Measurements from ENCODE around the gene KLHL2. TPM values are rescaled to one million over a fixed set of nuclear protein-coding genes. Genes with fewer than 3 reads are reported as not detected.
A peak's percentile ranks its signal among the peaks of the same experiment; 100 is the strongest.

Gene KLHL2
- total RNA-seq, 1 experiment from 2014 or later, result 37.1 TPM

GRCh38 chr4:165326831-165327210 is 119.5 kb downstream of the KLHL2 start:
- TSS peak; percentile 78 for BruUV-seq (replicated peaks)
- Mint-ChIP-seq H3K9me3 (ENCODE audit: unreplicated experiment) (no peaks in the 10 kb centered on the region), H3K27me3 (ENCODE audit: insufficient read depth, unreplicated experiment) (no peaks in the 10 kb centered on the region), H3K4me1 (ENCODE audit: insufficient read depth, unreplicated experiment) (peaks cover 31% of the 10 kb centered on the region), H3K36me3 (ENCODE audit: insufficient read depth, unreplicated experiment) (peaks cover 30% of the 10 kb centered on the region), H3K4me3 (ENCODE audit: unreplicated experiment) (no peak overlapping the region), H3K27ac (ENCODE audit: low read depth, unreplicated experiment) (no peak overlapping the region)
- intact Hi-C loops (cut with micrococcal nuclease), result loop anchor here (1.0 to 5.0 kb wide), 8 partner anchors 15 to 215 kb away; partner anchors contain the start of gene TMEM192
- TF ChIP-seq CTCF (IDR thresholded peaks at IDR 0.05; ENCODE audit: unreplicated experiment), result no peak
- CTCF ChIA-PET, result interaction anchor here (0.6 to 4.3 kb wide), 6 partner anchors 12 to 461 kb away, joined by 3 to 22 read pairs (median 3); partner anchors contain the start of gene TMEM192
- POLR2A ChIA-PET, result interaction anchor here (0.6 to 7.7 kb wide), 37 partner anchors 7 to 1043 kb away, joined by 3 to 146 read pairs (median 5); partner anchors contain the start of genes KLHL2 and TMEM192
- peak; percentile 78 for DNase-seq (ENCODE audit: unreplicated experiment)

- H3K36me3 Mint-ChIP-seq (ENCODE audit: insufficient read depth, unreplicated experiment), result peaks cover 26% of the 10 kb centered on the region
- H3K9me3 Mint-ChIP-seq (ENCODE audit: unreplicated experiment), result no peaks in the 10 kb centered on the region
- TF ChIP-seq CTCF (IDR thresholded peaks at IDR 0.05; ENCODE audit: unreplicated experiment), result no peak
- POLR2A ChIA-PET, result interaction anchor here (0.6 to 7.7 kb wide), 53 partner anchors 8 to 1044 kb away, joined by 3 to 146 read pairs (median 4); partner anchors contain the start of genes KLHL2 and TMEM192
- H3K4me1 Mint-ChIP-seq (ENCODE audit: insufficient read depth, unreplicated experiment), result peaks cover 37% of the 10 kb centered on the region
- intact Hi-C loops (cut with micrococcal nuclease), result loop anchor here (1.0 to 5.0 kb wide), 7 partner anchors 15 to 215 kb away; partner anchors contain the start of gene TMEM192
- H3K27me3 Mint-ChIP-seq (ENCODE audit: insufficient read depth, unreplicated experiment), result no peaks in the 10 kb centered on the region
- no TSS peak for BruUV-seq (replicated peaks)
- no peak within 1 kb of the TSS for H3K27ac Mint-ChIP-seq (ENCODE audit: low read depth, unreplicated experiment)
- CTCF ChIA-PET, result interaction anchor here (0.6 to 4.3 kb wide), 5 partner anchors 12 to 460 kb away, joined by 3 to 22 read pairs (median 3); partner anchors contain the start of gene TMEM192
- DNase-seq (ENCODE audit: unreplicated experiment), result peak; percentile 99
- H3K4me3 Mint-ChIP-seq (ENCODE audit: unreplicated experiment), result no peak within 1 kb of the TSS
These were observed 120.1 kb downstream of the KLHL2 start, which contains the start of gene MSMO1 for GRCh38 chr4:165327211-165328100. MSMO1 (plus strand) TSS chr4:165327669; CDS start chr4:165333371, 5,702 bp downstream.

- Mint-ChIP-seq H3K4me3 (ENCODE audit: unreplicated experiment) (no peak overlapping the region), H3K27ac (ENCODE audit: low read depth, unreplicated experiment) (no peak overlapping the region), H3K9me3 (ENCODE audit: unreplicated experiment) (no peaks in the 10 kb centered on the region), H3K27me3 (ENCODE audit: insufficient read depth, unreplicated experiment) (no peaks in the 10 kb centered on the region), H3K36me3 (ENCODE audit: insufficient read depth, unreplicated experiment) (peaks cover 25% of the 10 kb centered on the region), H3K4me1 (ENCODE audit: insufficient read depth, unreplicated experiment) (peaks cover 41% of the 10 kb centered on the region)
- ChIA-PET POLR2A (interaction anchor here (0.9 to 7.7 kb wide), 21 partner anchors 11 to 215 kb away, joined by 3 to 146 read pairs (median 5); partner anchors contain the start of genes KLHL2 and TMEM192), CTCF (interaction anchor here (0.6 to 4.3 kb wide), 3 partner anchors 134 to 991 kb away, joined by 3 to 22 read pairs (median 4); no protein-coding TSS in a partner anchor)
- TSS peak; percentile 31 for BruUV-seq (replicated peaks)
- DNase-seq (ENCODE audit: unreplicated experiment), result no peak
- TF ChIP-seq CTCF (IDR thresholded peaks at IDR 0.05; ENCODE audit: unreplicated experiment), result no peak
- intact Hi-C loops (cut with micrococcal nuclease), result loop anchor here (5.0 kb wide), 2 partner anchors 106 to 216 kb away; partner anchors contain the start of gene TMEM192
These were observed 120.7 kb downstream of the KLHL2 start for GRCh38 chr4:165328101-165328425.

GRCh38 chr4:165328708-165329107 is 121.3 kb downstream of the KLHL2 start:
- H3K4me1 Mint-ChIP-seq (ENCODE audit: insufficient read depth, unreplicated experiment), result peaks cover 41% of the 10 kb centered on the region
- no peak overlapping the region for H3K4me3 Mint-ChIP-seq (ENCODE audit: unreplicated experiment)
- no peak overlapping the region for H3K27ac Mint-ChIP-seq (ENCODE audit: low read depth, unreplicated experiment)
- H3K9me3 Mint-ChIP-seq (ENCODE audit: unreplicated experiment), result no peaks in the 10 kb centered on the region
- peak; percentile 32 for DNase-seq (ENCODE audit: unreplicated experiment)
- peaks cover 23% of the 10 kb centered on the region for H3K36me3 Mint-ChIP-seq (ENCODE audit: insufficient read depth, unreplicated experiment)
- H3K27me3 Mint-ChIP-seq (ENCODE audit: insufficient read depth, unreplicated experiment), result no peaks in the 10 kb centered on the region
- no peak for TF ChIP-seq CTCF (IDR thresholded peaks at IDR 0.05; ENCODE audit: unreplicated experiment)
- CTCF ChIA-PET, result interaction anchor here (0.6 to 4.3 kb wide), 3 partner anchors 134 to 991 kb away, joined by 3 to 22 read pairs (median 4); no protein-coding TSS in a partner anchor
- POLR2A ChIA-PET, result interaction anchor here (0.6 to 7.7 kb wide), 19 partner anchors 12 to 216 kb away, joined by 3 to 146 read pairs (median 4); partner anchors contain the start of genes KLHL2 and TMEM192
- intact Hi-C loops (cut with micrococcal nuclease), result loop anchor here (5.0 kb wide), 2 partner anchors 106 to 216 kb away; partner anchors contain the start of gene TMEM192
- no TSS peak for BruUV-seq (replicated peaks)

Measured in MCF 10A (cell line).